GM19351 (cell line): Measurements from ENCODE around the gene THBS3.
"Not testable (repeated sequence)": the region's sequence is repeated elsewhere in the genome, so short reads cannot be mapped to it uniquely, and the experiment has no call there.

ENCODE experiments used
- ATAC-seq: cut with Tn5 transposase; IDR thresholded peaks from one replicate; pipeline ENCODE4 v1.9.1; 2021; ENCODE audit warnings: mild to moderate bottlenecking, moderate library complexity; ENCODE audit not compliant: unreplicated experiment

Gene THBS3

DNA sequence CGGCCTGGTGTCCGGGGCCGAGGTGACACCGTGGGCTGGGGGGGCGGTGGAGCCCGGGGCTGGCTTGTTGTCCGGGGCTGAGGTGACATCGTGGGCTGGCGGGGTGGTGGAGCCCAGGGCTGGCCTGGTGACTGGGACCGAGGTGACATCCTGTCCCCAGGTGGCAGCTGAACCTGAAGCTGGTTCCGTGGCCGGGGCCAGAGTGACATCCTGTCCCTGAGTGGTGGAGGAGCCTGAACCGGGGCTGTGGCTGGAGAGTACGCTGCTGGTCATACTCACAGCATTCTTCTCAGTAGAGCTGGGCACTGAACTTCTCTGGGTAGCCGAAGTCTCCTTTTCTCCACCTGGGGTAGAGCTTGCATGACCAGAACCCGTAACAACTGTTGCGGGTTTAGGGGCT lies 15.8 kb downstream of the THBS3 start:
- ATAC-seq = no peak

GRCh38 chr1:155189926-155190325 lies 17.8 kb downstream of the THBS3 start:
- ATAC-seq = not testable (repeated sequence)

GRCh38 chr1:155188268-155188667 lies 19.4 kb downstream of the THBS3 start:
- no peak for ATAC-seq

DNA sequence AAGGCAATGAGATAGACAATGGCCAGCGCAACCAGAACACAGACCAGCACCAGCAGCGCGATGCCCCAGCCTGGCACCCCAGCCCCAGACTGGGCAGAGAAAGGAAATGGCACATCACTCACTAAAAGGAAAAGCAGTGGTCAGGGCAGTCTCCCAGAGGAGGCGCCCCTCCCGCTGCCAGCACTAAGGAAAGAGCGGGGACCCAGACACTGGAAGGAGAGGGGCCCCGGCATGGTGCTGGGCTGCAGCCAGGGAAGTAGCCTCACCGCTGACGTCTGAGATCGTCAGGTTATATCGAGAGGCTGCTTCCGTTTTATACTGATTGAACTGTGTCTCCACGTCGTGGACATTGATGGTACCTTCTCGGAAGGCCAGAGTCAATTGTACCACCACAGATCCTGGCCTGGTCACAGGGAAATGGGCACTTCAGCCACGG lies 20.2 kb downstream of the THBS3 start:
- ATAC-seq = no peak

GRCh38 chr1:155186794-155187455 lies 20.8 kb downstream of the THBS3 start:
- ATAC-seq = no peak

- ATAC-seq = no peak
Measured at GRCh38 chr1:155186067-155186793, 21.5 kb downstream of the THBS3 start.

- no peak for ATAC-seq
Measured at GRCh38 chr1:155185783-155186066, 22.0 kb downstream of the THBS3 start.

GRCh38 chr1:155184835-155185782 lies 22.6 kb downstream of the THBS3 start:
- peak; percentile 86 for ATAC-seq

GRCh38 chr1:155184351-155184811 lies 23.3 kb downstream of the THBS3 start:
- no peak for ATAC-seq

DNA sequence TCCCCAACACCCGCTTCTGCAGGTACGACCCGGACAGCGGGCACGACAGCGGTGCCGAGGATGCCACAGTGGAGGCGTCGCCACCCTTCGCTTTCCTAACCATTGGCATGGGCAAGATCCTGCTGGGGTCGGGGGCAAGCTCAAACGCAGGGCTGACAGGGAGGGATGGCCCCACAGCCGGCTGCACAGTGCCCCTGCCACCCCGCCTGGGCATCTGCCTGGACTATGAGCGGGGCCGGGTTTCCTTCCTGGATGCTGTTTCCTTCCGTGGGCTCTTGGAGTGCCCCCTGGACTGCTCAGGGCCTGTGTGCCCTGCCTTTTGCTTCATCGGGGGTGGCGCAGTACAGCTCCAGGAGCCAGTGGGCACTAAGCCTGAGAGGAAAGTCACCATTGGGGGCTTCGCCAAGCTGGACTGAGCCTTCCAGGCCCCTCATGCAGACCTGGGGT lies 23.9 kb downstream of the THBS3 start:
- no peak for ATAC-seq

GRCh38 chr1:155182052-155182550 lies 25.6 kb downstream of the THBS3 start:
- no peak for ATAC-seq

- ATAC-seq = no peak
Measured at GRCh38 chr1:155181371-155182051, 26.2 kb downstream of the THBS3 start.

GRCh38 chr1:155179112-155180031 lies 28.3 kb downstream of the THBS3 start:
- ATAC-seq = no peak

- no peak for ATAC-seq
Measured at GRCh38 chr1:155178441-155179111, 29.1 kb downstream of the THBS3 start.

- ATAC-seq = no peak
Measured at GRCh38 chr1:155177918-155178281, 29.8 kb downstream of the THBS3 start.

- no peak for ATAC-seq
Measured at GRCh38 chr1:155177192-155177917, 30.3 kb downstream of the THBS3 start.

GRCh38 chr1:155176544-155177071 lies 31.1 kb downstream of the THBS3 start:
- ATAC-seq = no peak

DNA sequence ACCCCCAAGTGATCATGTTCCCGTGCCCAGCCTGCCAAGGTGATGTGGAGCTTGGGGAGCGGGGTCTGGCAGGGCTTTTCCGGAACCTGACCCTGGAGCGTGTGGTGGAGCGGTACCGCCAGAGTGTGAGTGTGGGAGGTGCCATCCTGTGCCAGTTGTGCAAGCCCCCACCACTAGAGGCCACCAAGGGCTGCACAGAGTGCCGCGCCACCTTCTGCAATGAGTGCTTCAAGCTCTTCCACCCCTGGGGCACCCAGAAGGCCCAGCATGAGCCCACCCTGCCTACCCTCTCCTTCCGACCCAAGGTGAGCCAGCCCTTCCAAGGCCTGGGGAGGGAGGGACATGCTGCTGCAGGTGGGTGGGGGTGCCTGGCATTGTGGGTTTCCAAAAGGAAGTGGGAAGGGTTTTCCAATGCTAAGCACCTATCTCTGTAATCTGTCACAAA lies 31.7 kb downstream of the THBS3 start:
- ATAC-seq = no peak
